Gastrocnemius medialis (tissue), 4 donors: ENCODE measurements around the gene FANCM.

Experiments used
- POLR2A ChIP-seq, 2 donors: fragments of 450-650 bp; IDR thresholded peaks; one replicate each; pipeline ENCODE4 v1.6.1; 2017; ENCODE audit warnings: antibody characterized with exemption in 2 of 2, mild to moderate bottlenecking in 2 of 2, moderate library complexity in 2 of 2
- TF ChIP-seq, protein P1 (sequence below), 5 experiments: fragments of 450-650 bp in 3 of 5; fragments of 200-600 bp in 2 of 5; sonication (generic) in 2 of 5; IDR thresholded peaks in 4 of 5; conservative IDR thresholded peaks in 1 of 5; 1 replicate in 4 of 5; 2 replicates in 1 of 5; pipeline ENCODE4 v1.5.1; 2016 to 2019; ENCODE audit warnings: antibody characterized with exemption in 5 of 5, mild to moderate bottlenecking in 3 of 5, moderate library complexity in 3 of 5

DNA sequence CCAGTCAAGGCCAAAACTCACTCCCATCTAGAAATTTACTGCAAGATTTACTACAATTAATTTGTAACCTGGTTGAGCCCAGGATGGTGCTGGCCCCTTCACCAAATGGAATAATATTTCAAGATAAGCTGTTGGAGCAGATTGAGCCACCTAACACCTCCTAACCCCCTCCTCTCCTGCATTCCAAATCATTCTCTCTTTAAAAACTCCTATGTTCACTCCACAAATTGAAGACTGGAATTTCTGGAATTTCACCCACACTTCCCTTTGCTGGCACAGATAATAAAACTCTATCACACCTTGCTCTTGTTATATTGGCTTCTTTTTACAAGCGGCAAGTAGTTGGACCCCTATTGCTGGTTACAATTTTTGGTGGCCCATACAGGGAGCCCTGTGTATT is 75.6 kb downstream of the FANCM start:
- no peak for TF ChIP-seq POLR2A (IDR thresholded peaks at IDR 0.05)
- TF ChIP-seq, protein P1, sequence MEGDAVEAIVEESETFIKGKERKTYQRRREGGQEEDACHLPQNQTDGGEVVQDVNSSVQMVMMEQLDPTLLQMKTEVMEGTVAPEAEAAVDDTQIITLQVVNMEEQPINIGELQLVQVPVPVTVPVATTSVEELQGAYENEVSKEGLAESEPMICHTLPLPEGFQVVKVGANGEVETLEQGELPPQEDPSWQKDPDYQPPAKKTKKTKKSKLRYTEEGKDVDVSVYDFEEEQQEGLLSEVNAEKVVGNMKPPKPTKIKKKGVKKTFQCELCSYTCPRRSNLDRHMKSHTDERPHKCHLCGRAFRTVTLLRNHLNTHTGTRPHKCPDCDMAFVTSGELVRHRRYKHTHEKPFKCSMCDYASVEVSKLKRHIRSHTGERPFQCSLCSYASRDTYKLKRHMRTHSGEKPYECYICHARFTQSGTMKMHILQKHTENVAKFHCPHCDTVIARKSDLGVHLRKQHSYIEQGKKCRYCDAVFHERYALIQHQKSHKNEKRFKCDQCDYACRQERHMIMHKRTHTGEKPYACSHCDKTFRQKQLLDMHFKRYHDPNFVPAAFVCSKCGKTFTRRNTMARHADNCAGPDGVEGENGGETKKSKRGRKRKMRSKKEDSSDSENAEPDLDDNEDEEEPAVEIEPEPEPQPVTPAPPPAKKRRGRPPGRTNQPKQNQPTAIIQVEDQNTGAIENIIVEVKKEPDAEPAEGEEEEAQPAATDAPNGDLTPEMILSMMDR (IDR thresholded peaks at IDR 0.05 in 4 of 5, conservative IDR thresholded peaks at IDR 0.05 in 1 of 5), result no peak
